Type B pancreatic cell (in vitro differentiated cells): Measurements from ENCODE around the gene BRICD5. TPM values are rescaled to one million over a fixed set of nuclear protein-coding genes. Genes with fewer than 3 reads are reported as not detected.
"Not testable (repeated sequence)": the region's sequence is repeated elsewhere in the genome, so short reads cannot be mapped to it uniquely, and the experiment has no call there.

Experiments
- DNase-seq: peaks from one replicate; pipeline ENCODE4 v3.0.0; 2021; ENCODE audit warnings: mixed read lengths; ENCODE audit not compliant: unreplicated experiment; ENCODE audit errors: extremely low spot score
- H3K27ac Mint-ChIP-seq: 2 replicates; pipeline ENCODE4 v1.8.0; 2021; ENCODE audit warnings: mild to moderate bottlenecking, mixed read lengths
- H3K27me3 Mint-ChIP-seq: 2 replicates; pipeline ENCODE4 v1.8.0; 2021; ENCODE audit warnings: mixed read lengths
- H3K36me3 Mint-ChIP-seq: 2 replicates; pipeline ENCODE4 v1.8.0; 2021; ENCODE audit warnings: mixed read lengths
- H3K4me1 Mint-ChIP-seq: one replicate; pipeline ENCODE4 v1.8.0; 2021; ENCODE audit warnings: mixed read lengths; ENCODE audit not compliant: unreplicated experiment
- H3K4me3 Mint-ChIP-seq: 2 replicates; pipeline ENCODE4 v1.8.0; 2021; ENCODE audit warnings: mild to moderate bottlenecking, mixed read lengths
- H3K9me3 Mint-ChIP-seq: 2 replicates; pipeline ENCODE4 v1.8.0; 2021; ENCODE audit warnings: mixed read lengths
- CTCF ChIP-seq: fragments of 200-600 bp; sonication (generic); conservative IDR thresholded peaks from 2 replicates; pipeline ENCODE4 v1.5.0; 2021; ENCODE audit warnings: antibody characterized with exemption, mild to moderate bottlenecking
- long read RNA-seq: library from polyadenylated mRNA; unstranded; transcript quantifications from one replicate; pipeline ENCODE4 v2.0.0, GENCODE V29; 2020
- total RNA-seq: library from RNA; stranded (reverse); gene quantifications from 2 replicates; pipeline ENCODE4 v1.2.1, GENCODE V29; 2021; ENCODE audit warnings: low replicate concordance

BRICD5 gene
- 8.7 and 16.6 TPM in 2 replicates for total RNA-seq
- long read RNA-seq, result 0 reads

GRCh38 chr16:2210386-2211365, at the start of gene BRICD5:
TSS of gene BRICD5 (minus strand) at chr16:2210863. CDS start at chr16:2210833, 30 bp downstream.
- DNase-seq, result no peak
- no peaks in the 10 kb centered on the region for H3K9me3 Mint-ChIP-seq
- H3K27me3 Mint-ChIP-seq, result no peaks in the 10 kb centered on the region
- H3K4me1 Mint-ChIP-seq, result peaks cover 21% of the 10 kb centered on the region
- H3K36me3 Mint-ChIP-seq, result peaks cover 4% of the 10 kb centered on the region
- TF ChIP-seq CTCF, result no peak
- H3K4me3 Mint-ChIP-seq, result peak within 1 kb of the TSS; percentile 58
- H3K27ac Mint-ChIP-seq, result no peak within 1 kb of the TSS

GRCh38 chr16:2260250-2260649, 49.6 kb upstream of the BRICD5 start:
- no peak for TF ChIP-seq CTCF
- H3K4me1 Mint-ChIP-seq, result peaks cover 8% of the 10 kb centered on the region
- H3K27me3 Mint-ChIP-seq, result no peaks in the 10 kb centered on the region
- peaks cover 27% of the 10 kb centered on the region for H3K36me3 Mint-ChIP-seq
- no peaks in the 10 kb centered on the region for H3K9me3 Mint-ChIP-seq
- no peak for DNase-seq
- H3K4me3 Mint-ChIP-seq, result no peak overlapping the region
- H3K27ac Mint-ChIP-seq, result no peak overlapping the region

GRCh38 chr16:2258530-2258929, 47.9 kb upstream of the BRICD5 start:
- not testable (repeated sequence) for H3K27ac Mint-ChIP-seq, DNase-seq, H3K9me3 Mint-ChIP-seq, H3K4me1 Mint-ChIP-seq, H3K27me3 Mint-ChIP-seq, H3K4me3 Mint-ChIP-seq
- peaks cover 24% of the 10 kb centered on the region for H3K36me3 Mint-ChIP-seq

- DNase-seq, result no peak
- Mint-ChIP-seq H3K4me1 (no peaks in the 10 kb centered on the region), H3K4me3 (no peak overlapping the region), H3K36me3 (peaks cover 29% of the 10 kb centered on the region), H3K9me3 (no peaks in the 10 kb centered on the region), H3K27ac (no peak overlapping the region), H3K27me3 (no peaks in the 10 kb centered on the region)
- TF ChIP-seq CTCF, result no peak
Observed at GRCh38 chr16:2257726-2258125, 47.1 kb upstream of the BRICD5 start.

- H3K9me3 Mint-ChIP-seq, result no peaks in the 10 kb centered on the region
- H3K4me3 Mint-ChIP-seq, result no peak overlapping the region
- DNase-seq, result no peak
- no peak for TF ChIP-seq CTCF
- H3K4me1 Mint-ChIP-seq, result no peaks in the 10 kb centered on the region
- no peaks in the 10 kb centered on the region for H3K27me3 Mint-ChIP-seq
- H3K36me3 Mint-ChIP-seq, result peaks cover 26% of the 10 kb centered on the region
- no peak overlapping the region for H3K27ac Mint-ChIP-seq
Observed at GRCh38 chr16:2256531-2257140, 46.0 kb upstream of the BRICD5 start.

- no peak overlapping the region for H3K4me3 Mint-ChIP-seq
- TF ChIP-seq CTCF, result no peak
Observed at GRCh38 chr16:2253293-2253692, 42.6 kb upstream of the BRICD5 start.

More at GRCh38 chr16:2253293-2253692, 42.6 kb upstream of the BRICD5 start:
- Mint-ChIP-seq H3K9me3 (no peaks in the 10 kb centered on the region), H3K27ac (peak overlapping the region; percentile 77), H3K36me3 (peaks cover 19% of the 10 kb centered on the region), H3K27me3 (no peaks in the 10 kb centered on the region), H3K4me1 (no peaks in the 10 kb centered on the region)
- DNase-seq, result no peak
